T1000 (cell line): ENCODE measurements around the gene PLA2G6.
A peak's percentile ranks its signal among the peaks of the same experiment; 100 is the strongest.

Experiments
- DNase-seq: peaks from one replicate; lab custom pipeline; 2025; ENCODE audit warnings: mixed read lengths; lab: John Stamatoyannopoulos, UW

Gene PLA2G6

GRCh38 chr22:38109371-38110001, 72.1 kb downstream of the PLA2G6 start:
- DNase-seq, result peak; percentile 29

GRCh38 chr22:38108561-38109319, 72.9 kb downstream of the PLA2G6 start:
- no peak for DNase-seq

GRCh38 chr22:38107692-38108515, 73.7 kb downstream of the PLA2G6 start:
- DNase-seq, result no peak

GRCh38 chr22:38106814-38107578, 74.6 kb downstream of the PLA2G6 start:
- no peak for DNase-seq

DNA sequence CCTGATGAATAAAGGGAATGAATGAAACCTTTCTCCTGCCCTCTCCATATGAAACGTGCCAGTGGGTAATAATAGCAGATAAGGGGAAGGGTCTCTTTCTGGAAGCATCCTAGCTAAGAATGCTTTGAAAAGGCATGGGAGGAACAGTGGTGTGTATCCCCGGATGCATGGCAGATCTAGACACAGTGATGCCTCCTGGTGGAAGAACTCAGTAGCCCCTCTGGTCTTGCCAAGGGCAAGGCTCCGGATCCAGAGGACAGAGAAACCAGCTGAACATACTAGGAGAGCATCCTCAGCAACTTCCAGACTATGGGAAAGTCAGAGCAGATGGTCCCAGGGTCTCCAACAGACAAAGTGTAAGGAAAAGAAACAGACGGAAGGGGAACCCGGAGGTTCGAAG, 77.5 kb downstream of the PLA2G6 start:
- DNase-seq, result no peak

- no peak for DNase-seq
Observed at GRCh38 chr22:38103641-38104040, 78.0 kb downstream of the PLA2G6 start.

DNA sequence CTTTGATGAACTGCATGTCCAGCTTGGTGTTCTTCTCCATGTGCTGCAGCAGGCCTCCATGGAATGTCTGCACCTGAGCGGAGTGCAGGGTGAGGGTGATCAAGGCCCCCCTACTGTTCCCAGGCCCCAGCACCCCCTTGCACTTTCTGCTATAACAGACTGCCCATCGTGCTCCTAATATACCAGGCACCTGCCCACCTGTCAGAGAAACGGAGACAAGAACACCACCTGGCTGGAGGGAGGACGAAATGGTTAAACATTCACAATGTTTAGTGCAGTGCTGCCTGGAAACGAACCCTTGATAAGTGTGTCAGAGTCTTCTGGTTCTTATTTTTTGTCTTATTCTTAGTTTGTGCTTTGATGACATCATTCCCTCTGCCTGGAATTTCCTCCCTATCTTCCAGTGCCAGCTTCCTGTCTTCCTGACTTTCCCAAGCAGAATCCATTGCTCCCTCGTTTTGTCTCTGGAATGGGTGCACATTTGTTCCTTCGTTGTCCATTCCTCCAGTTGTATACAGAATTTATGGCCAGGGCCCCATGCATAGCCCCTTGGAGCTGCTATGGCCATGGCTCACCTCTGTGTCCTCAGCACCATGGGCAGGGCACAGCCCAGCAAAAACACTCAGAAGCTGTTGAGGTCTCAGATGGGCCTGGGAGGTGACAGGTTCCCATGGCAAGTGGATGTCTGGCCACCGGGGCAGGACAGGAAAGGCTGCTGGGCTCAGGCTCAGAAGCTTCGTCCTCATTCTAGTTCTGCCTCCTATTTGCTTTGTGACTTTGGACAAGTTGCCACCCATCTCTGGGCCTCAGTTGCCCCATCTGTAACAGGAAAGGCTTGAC, 83.0 kb downstream of the PLA2G6 start:
- no peak for DNase-seq

- DNase-seq, result no peak
Observed at GRCh38 chr22:38097557-38098409, 83.8 kb downstream of the PLA2G6 start.

DNA sequence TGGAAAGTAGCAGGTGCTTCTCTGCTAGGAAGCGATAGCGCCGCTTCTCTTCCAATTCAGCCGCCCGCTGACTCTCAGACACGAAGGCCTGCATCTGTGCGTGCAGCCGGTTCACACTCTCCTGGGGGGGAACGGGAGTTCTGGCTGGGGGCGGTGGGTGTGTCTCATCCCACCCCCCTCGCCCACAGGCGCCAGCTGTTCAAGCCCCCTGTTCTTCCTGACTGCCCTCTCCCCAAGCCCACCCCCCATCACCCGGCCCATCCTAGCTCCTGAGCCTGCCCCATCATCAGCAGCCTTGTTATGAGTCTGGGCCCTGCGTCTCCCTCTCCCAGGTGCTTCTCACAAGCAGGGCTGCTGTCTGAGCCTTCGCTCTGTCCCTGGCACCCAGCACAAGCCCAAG, 84.6 kb downstream of the PLA2G6 start:
- no peak for DNase-seq

GRCh38 chr22:38089474-38089851, 92.2 kb downstream of the PLA2G6 start:
- no peak for DNase-seq

- no peak for DNase-seq
Observed at GRCh38 chr22:38088629-38089473, 92.8 kb downstream of the PLA2G6 start.

- DNase-seq, result no peak
Observed at GRCh38 chr22:38087855-38088254, 93.8 kb downstream of the PLA2G6 start.

DNA sequence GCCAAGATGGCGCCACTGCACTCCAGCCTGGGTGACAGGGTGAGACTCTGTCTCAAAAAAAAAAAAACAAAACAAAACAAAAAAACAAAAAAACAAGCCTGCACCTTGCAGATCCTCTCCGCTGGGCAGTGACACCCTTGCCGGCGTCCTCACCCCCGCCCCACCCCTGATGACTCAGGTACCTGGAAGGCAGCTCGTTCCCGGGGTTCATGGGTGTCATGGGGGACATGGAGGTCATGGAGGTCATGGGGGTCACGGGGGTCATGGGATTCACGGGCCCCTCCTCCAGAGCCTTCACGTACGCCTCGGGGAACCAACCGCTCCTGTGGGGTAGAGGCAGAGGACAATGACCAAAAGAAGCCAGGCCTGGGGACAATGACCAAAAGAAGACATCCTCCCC, 94.7 kb downstream of the PLA2G6 start:
- DNase-seq, result no peak

GRCh38 chr22:38086001-38086845, 95.4 kb downstream of the PLA2G6 start:
- no peak for DNase-seq

GRCh38 chr22:38085501-38085900, 96.1 kb downstream of the PLA2G6 start:
- DNase-seq, result no peak

DNA sequence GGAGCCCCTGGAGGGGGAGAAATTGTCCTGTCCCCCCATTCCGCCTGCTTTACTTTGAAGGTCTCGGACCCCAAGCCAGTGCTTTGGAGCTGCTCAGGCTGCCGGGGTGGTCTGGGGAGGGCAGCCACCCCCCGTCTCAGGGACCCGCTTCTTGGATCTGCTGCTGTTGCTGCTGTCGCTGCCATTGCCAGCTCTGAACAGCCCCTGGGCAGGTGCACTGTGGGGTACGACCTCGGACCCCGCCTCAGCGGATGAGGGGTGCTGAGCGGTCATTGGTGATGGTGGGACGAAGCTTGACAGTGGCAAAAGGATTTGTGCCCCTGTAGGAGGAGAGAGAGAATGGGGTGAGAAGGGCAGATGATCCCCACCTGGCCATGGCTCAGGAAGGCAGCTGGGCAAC, 96.6 kb downstream of the PLA2G6 start:
- no peak for DNase-seq

DNA sequence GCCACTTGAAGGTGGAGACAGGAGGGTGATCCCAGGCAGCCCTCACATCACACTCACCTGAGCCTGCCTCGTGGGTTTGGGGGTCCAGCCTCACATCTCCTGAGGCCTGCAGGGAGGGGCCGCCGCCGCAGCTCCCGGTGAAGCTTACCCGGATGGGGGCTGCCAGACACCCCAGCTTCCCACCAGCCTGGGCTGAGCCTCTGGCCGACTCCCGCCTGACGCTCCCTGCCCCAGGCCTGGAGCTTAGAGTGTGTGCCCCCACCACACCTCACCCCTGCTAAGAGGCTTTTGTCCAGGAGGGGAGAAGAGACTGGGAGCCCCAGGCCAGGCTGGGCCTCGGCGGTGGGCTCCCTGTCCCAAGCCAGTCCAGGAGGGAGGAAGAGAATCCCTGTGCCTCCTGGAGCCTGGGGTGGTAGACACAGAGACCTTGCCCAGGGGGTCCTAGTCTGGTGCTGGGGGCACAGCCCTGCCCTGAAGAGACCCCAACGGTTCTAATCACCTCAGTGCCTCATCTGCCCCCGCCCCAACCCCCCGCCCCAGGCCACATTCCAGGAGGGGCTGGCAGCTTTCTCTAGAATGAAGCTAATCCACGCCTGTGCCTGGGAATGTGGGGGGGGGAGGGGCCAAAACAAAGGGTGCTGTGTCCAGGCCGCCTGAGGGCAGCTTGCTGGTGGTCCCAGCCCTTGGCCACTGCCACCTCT, 97.5 kb downstream of the PLA2G6 start, which contains the start of gene SLC16A8:
Gene SLC16A8 (minus strand): TSS at position 254 of the 701 bp plus-strand sequence. CDS start 1,311 bp downstream, outside the sequence.
- no peak for DNase-seq
